ENCODE results near the gene ADPGK.
A peak's percentile ranks its signal among the peaks of the same experiment; 100 is the strongest.
"Not testable (repeated sequence)": the region's sequence is repeated elsewhere in the genome, so short reads cannot be mapped to it uniquely, and the experiment has no call there.

Gene ADPGK

DNA sequence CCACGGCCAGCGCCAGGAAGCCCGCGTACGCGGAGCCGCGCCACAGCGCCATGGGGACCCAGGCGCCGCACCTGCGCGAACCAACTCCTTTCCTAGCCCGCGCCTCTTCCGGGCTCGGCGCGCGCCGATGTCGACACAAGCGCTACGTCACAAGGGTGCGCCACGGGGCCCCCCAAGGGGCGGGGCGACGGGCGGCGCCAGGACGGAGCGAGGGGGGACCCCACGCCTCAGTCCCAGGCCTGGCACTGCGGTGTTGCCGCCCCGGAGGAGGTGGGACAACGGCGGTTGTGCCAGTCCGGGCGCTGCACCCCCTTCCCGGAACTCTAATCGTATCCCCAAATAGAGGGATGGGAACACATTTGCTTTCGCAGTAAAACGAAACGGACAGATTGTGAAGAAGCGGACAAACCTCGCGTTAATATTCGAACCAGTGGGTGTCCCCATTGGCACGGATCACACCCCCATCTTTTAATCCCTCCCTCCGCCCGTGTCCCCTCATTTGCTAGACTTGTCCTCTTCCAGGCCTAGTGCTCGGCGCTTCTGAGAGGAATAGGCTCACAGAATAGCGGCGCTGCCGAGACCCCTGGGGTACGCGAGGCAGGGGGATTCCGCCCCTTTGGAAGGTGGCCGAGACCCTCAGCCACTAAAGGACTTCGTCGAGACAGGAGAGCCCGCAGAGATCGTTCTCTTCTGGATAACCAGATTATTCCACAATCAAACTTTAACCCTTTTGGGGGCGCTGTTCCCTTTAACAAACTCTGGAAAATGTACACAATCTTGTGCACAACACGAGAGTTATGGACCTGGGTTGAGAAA lies at the start of gene ADPGK:
TSS of gene ADPGK (minus strand) at position 119 of the 816 bp plus-strand sequence. CDS start at position 52, 67 bp downstream.
- peak; percentile 82 to 88 for ATAC-seq

- no peak for ATAC-seq
These were observed 43.7 kb upstream of the ADPGK start for GRCh38 chr15:72827226-72827625.

- ATAC-seq: no peak
These were observed 43.1 kb upstream of the ADPGK start for GRCh38 chr15:72826611-72827010.

GRCh38 chr15:72825829-72826228 lies 42.3 kb upstream of the ADPGK start:
- no peak for ATAC-seq

- no peak for ATAC-seq
These were observed 41.2 kb upstream of the ADPGK start for GRCh38 chr15:72824781-72825180.

- ATAC-seq: no peak
These were observed 40.6 kb upstream of the ADPGK start for GRCh38 chr15:72824112-72824511.

GRCh38 chr15:72820278-72820677 lies 36.7 kb upstream of the ADPGK start:
- no peak for ATAC-seq

DNA sequence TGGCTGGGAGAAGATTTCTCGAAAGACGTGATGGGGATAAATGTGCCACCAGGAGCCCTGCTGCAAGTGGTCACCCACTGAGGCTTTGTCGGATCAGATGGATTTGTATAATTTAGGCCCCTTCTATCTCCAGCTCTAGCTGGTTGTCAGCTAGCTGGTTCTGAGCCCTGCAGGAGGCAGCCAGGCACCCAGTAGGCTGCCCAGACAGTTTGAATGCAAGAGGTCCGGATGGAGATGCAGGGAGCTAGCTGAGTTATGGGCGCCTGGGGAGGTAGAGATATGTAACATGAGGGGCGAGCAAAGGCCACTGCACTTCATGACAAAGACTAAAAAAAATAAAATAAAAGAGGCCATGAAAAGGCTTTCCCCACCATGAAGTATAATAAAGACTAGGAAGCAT lies 35.1 kb upstream of the ADPGK start:
- ATAC-seq: no peak

DNA sequence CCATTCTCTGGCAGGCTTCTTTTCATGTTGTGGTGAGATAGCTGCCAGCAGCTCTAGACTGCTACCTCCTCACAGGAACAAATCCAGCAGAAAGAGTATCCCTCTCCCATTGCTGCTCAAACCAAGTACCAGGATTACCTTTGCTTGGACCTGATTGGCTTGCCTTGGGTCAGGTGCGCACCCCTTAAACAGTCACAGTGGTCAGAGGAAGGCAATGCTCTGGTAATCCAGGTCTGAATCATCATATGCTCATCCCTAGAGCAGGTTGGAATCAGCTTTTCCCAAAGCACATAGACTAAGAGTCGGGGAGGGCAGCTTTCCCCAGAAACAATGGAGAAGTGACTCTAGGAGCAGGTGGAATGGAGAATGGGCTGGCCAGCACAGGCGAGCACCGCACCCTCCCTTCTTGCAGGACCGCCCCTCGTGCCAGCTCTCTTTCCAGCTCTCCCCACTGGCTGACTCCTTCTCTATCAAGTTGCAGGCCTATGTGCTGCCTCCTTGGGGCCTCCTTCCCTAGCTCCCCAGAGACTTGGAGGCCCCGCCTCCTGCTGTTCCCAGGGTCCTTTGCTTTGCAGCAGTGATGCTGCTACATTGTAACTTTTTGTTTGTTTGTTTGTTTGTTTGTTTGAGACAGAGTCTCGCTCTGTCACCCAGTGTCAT lies 29.9 kb upstream of the ADPGK start:
- no peak for ATAC-seq

DNA sequence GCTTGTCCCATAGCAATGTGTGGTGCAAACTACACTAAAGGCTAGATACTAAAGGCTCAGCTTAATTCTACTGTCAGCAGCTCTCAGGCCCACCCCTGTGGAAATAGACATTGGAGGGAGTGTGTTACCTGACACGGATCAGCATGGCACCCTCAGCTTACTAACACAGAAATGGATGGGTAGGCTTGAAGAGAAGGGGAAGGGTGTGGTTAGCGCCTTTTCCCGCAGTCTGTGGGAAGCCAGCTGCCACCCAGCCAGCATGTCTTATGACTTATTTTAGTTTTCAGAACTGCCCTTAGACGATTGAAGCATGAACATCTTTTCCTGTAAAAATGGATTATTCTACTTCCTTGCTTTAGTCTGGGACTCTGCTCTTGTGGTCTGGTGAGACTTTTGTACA lies 25.8 kb upstream of the ADPGK start:
- ATAC-seq: no peak

DNA sequence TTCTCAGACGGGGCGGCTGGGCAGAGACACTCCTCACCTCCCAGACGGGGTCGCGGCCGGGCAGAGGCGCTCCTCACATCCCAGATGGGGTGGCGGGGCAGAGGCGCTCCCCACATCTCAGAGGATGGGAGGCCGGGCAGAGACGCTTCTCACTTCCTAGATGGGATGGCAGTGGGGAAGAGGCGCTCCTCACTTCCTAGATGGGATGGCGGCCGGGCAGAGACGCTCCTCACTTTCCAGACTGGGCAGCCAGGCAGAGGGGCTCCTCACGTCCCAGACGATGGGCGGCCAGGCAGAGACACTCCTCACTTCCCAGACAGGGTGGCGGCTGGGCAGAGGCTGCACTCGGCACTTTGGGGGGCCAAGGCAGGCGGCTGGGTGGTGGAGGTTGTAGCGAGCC lies 23.8 kb upstream of the ADPGK start:
- not testable (repeated sequence) for ATAC-seq

DNA sequence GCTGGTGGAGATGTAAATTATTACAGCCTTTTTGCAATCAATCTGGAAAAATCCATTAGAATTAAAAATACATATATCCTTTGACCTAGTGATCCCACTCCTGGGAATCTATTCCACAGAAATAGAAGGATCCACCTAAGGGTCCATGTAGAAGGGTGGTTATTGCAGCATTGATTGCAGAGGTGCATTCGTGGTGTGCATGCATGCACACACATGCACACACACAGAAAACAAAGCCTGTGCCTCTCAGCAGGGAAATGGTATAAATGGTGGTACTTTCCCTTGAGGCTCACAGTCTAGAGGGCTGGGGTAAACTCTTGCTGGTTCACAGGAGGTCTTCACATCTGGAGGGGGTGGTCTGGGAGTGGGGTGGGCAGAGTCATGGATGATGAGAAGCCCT lies 19.4 kb upstream of the ADPGK start:
- ATAC-seq: no peak

- no peak for ATAC-seq
These were observed 18.2 kb upstream of the ADPGK start for GRCh38 chr15:72801590-72802325.

DNA sequence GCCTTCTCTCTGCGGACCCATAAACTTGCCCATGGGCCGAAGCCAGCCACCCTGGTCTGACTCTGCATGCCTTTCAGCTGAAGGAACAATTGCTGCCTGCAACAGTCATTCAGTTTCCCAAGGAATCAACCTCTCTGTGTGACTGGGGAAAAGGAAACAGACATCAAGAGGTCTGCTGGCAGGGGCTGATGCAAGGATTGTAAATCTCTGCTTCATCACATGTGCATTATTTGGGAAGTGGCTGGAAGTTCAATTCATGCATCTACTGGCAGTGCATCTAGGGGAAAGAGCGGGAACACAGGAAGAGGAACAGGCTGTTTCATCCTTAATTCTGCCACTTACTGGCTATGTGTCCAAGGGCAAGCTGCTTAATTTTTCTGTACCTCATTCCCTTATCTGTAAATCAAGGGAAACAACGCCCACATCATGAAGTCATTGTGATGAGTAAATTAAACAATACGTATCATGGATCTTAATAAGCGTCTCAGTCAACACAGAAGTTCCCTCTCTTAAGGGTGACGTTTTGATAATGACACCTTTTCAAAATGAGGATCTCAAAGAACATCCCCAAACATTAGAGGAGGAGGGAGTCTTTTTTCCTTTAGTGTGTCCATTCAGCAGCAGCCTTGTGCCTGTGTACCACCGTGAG lies 17.4 kb upstream of the ADPGK start:
- no peak for ATAC-seq

DNA sequence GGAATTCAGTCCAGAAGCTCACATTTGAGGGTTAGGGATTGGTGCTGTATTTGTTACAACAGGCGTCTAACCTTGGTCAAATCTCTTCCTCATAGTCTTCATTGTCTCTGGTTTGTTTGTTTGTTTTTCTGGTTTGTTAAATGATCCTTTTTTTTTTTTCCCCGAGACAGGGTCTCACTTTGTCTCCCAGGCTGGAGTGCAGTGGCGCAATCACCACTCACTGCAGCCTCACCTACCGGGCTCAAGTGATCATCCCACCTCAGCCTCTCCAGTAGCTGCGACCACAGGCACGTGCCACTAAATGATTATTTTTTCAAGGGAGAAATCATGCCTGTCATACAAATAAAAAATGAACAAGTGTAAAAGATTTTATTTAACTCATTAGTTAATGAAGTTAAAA lies 14.3 kb upstream of the ADPGK start:
- no peak for ATAC-seq

- ATAC-seq: peak in 1 of 2 donors; percentile 17
These were observed 13.8 kb upstream of the ADPGK start for GRCh38 chr15:72797338-72797689.

DNA sequence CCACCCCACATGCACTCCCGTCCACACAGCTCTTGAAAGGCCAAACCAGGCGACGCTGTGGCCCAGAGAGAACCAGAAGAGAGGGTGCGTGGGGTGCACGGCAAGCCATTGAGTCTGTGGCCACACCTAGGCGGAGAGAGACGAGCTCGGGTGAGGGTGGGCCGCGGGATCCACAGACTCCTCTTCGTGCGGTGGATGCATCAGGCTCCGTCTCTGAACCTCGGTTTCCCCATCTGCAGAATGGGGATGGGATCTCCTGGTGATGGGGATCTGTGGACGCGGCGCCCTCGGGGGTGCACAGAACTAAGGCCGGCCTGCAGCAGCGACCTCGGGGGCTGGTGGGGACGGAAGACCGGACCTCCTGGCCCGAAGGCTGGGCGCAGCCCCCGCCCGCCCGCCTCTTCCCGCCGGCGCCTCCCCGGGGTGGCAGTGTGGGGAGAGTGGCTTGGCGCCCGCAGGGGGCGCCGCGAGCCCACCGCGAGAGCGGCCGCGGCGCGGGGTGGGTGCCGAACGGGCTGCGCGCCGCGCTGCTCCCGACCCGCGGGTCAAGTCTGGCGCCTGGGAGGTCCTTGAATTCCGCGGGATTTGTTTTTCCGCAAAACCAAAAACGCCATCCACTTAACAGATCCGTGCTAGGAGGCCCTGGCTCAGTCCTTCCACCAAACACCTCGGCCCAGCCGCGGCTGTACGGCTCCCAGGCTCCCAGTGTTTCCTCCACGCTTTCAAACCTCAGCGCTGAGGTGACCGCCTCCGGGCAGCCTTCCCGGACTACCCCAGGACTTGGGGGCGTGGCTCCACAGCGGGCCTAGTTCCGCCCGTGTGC lies 13.2 kb upstream of the ADPGK start:
- peak; percentile 68 to 85 for ATAC-seq

GRCh38 chr15:72796210-72796514 lies 12.6 kb upstream of the ADPGK start:
- ATAC-seq: no peak

- no peak for ATAC-seq
These were observed 10.5 kb upstream of the ADPGK start for GRCh38 chr15:72793766-72794660.

DNA sequence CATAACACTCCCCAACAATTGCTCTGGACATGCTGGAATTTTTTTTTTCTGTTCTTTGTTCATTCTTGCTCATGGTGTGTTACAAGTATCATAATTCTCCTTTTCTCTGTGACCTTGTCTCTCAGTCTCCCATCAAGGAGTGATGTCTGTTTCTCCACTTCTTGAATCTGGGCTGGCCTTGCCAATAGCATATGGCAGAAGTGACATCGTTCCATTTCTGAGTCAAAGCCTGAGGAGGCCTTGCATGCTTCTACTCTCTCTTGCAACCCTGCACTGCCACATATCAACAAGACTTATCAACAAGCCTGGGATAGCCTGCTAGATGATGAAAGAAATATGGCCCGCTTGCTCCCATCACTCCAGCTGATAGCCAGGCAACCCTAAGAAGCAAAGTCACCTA lies 8.9 kb upstream of the ADPGK start:
- ATAC-seq: no peak

GRCh38 chr15:72790302-72790910 lies 6.8 kb upstream of the ADPGK start:
- ATAC-seq: no peak

All from activated CD4-positive, CD25-positive, alpha-beta regulatory T cell treated with anti-CD3 and anti-CD28 coated beads, Interleukin-2, amount 50 U/mL, for 24 hours (primary cell).